HUES6 (cell line): ENCODE data around the gene STRN.
A peak's percentile ranks its signal among the peaks of the same experiment; 100 is the strongest.
"Not testable (repeated sequence)": the region's sequence is repeated elsewhere in the genome, so short reads cannot be mapped to it uniquely, and the experiment has no call there.

ENCODE experiments used
- H3K27ac ChIP-seq: 2 replicates; pipeline ENCODE4 v1.7.0; 2013; ENCODE audit warnings: low read depth, mild to moderate bottlenecking, low read length, inconsistent platforms
- H3K27me3 ChIP-seq: 2 replicates; pipeline ENCODE4 v1.6.1; 2013; ENCODE audit warnings: low read length; ENCODE audit not compliant: control insufficient read depth, insufficient read depth
- H3K36me3 ChIP-seq: 2 replicates; pipeline ENCODE4 v1.6.1; 2013; ENCODE audit warnings: low read length; ENCODE audit not compliant: control insufficient read depth, insufficient read depth
- H3K4me1 ChIP-seq: 2 replicates; pipeline ENCODE4 v1.6.1; 2013; ENCODE audit warnings: low read length; ENCODE audit not compliant: control insufficient read depth, insufficient read depth
- H3K4me3 ChIP-seq: 2 replicates; pipeline ENCODE4 v1.5.1; 2013; ENCODE audit warnings: low read depth, low read length
- H3K9ac ChIP-seq: one replicate; pipeline ENCODE4 v1.6.1; 2013; ENCODE audit warnings: mild to moderate bottlenecking, low read length
- H3K9me3 ChIP-seq: 2 replicates; pipeline ENCODE4 v1.6.1; 2013; ENCODE audit warnings: low read depth, low read length; ENCODE audit not compliant: control insufficient read depth, insufficient read depth

STRN gene

DNA sequence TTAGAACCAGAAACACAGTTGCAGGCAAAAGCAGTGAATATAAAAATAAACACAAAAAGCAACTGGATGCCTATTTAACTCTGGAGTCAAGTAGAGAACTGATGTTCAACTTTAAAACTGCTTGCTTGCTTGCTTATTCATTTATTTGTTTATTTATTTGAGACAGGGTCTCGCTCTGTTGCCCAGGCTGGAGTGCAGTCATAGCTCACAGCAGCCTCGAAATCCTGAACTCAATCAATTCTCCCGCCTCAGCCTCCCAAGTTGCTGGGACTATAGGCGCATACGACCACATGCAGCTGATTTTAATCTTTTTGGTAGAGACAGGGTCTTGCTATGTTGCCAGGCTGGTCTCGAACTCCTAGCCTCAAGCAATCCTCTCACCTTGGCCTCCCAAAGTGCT lies 34.6 kb downstream of the STRN start:
- H3K27ac ChIP-seq, result 0 out of 2 replicates have a peak overlapping the region, but pooled peaks have one; percentile 56
- not testable (repeated sequence) for H3K9ac ChIP-seq, H3K9me3 ChIP-seq, H3K4me1 ChIP-seq, H3K36me3 ChIP-seq, H3K27me3 ChIP-seq, H3K4me3 ChIP-seq

DNA sequence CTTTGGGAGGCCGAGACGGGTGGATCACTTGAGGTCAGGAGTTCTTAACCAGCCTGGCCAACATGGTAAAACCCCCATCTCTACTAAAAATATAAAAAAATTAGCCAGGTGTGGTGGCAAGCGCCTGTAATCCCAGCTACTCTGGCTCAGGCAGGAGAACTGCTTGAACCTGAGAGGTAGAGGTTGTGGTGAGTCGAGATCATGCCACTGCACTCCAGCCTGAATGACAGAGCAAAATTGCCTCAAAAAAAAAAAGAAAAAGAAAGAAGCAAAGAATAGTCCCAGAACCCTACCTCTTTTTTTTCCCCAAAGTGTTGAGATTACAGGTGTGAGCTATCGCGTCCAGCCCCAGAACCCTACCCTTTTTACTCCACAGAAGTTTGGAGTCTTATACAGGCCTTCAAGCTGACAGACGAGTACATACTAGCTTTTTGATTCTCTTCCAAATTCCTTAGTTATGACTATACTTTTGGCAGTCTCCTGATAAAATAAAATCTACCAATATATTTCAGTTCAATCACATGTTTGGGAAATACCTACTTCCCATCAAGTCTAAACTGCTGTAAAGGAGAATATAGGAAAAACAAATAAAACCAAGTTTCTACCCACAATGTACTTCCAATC lies 35.4 kb downstream of the STRN start:
- H3K4me3 ChIP-seq, H3K9me3 ChIP-seq, H3K36me3 ChIP-seq, H3K9ac ChIP-seq, H3K27me3 ChIP-seq: not testable (repeated sequence)
- Histone ChIP-seq H3K27ac (peak overlapping the region; percentile 56; the same call in 1 of the 2 replicates), H3K4me1 (peaks cover 11% of the 10 kb centered on the region; the same call in 1 of the 2 replicates)

DNA sequence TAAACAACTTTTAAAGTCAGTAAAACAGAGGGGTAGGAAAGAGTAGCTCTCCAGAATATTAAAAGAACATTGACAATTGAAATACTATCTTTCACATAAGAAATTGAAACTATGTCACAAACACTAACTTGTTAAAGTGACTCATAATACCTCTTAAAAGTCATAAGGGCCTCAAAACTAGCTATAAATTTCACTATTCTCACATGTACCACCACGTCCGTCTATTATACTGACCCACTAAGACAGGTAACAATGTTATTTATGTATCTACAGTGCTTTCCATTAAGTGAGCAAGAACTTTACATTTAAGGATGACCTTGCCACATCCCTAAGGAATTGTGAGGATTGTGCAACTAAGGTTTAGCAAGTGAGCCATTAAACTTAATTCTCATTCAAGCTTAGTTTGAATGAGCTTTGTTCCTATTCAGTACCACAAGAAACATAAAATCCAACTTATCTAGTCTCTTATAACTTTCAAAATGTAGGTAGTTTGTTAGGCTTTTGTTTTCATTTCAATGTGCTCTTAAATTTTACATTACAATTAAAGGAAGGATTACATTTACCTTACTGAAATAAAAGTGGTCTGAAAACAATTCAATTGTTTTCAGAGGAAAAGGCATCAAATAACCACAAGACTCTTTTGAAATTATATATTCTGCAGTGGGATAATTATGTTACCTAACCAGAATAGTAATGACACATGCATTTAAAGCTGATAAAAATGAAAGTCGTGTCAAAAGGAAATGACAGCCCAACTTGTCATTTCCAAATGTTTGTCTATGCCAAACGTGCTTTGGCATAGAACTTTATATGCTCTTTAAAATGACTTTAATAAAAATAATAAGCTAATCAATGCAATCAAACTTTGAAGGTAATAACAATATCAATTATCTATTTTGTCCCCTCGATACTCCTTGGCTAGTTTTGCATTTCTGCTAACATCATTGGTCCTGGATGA lies 39.9 kb downstream of the STRN start:
- not testable (repeated sequence) for H3K27me3 ChIP-seq, H3K4me3 ChIP-seq, H3K9ac ChIP-seq, H3K9me3 ChIP-seq, H3K27ac ChIP-seq, H3K36me3 ChIP-seq
- H3K4me1 ChIP-seq, result peaks cover 11% of the 10 kb centered on the region; the same call in 1 of the 2 replicates

DNA sequence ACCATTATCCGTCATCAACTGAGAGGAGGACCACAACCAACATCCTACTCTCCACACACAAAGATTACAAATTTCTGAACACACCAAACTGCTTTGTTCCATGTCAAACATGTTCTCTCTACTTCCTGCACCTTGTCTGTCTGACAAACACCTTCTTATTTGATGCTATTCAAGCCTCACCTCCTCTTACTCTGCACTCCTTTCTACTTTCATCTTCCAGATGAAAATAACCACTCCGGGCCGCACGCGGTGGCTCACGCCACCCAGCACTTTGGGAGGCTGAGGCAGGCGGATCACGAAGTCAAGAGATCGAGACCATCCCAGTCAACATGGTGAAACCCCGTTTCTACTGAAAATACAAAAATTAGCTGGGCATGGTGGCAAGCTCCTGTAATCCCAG lies 43.7 kb downstream of the STRN start:
- not testable (repeated sequence) for H3K27me3 ChIP-seq, H3K9me3 ChIP-seq, H3K4me3 ChIP-seq, H3K36me3 ChIP-seq, H3K9ac ChIP-seq, H3K27ac ChIP-seq
- peaks cover 17% of the 10 kb centered on the region for H3K4me1 ChIP-seq

DNA sequence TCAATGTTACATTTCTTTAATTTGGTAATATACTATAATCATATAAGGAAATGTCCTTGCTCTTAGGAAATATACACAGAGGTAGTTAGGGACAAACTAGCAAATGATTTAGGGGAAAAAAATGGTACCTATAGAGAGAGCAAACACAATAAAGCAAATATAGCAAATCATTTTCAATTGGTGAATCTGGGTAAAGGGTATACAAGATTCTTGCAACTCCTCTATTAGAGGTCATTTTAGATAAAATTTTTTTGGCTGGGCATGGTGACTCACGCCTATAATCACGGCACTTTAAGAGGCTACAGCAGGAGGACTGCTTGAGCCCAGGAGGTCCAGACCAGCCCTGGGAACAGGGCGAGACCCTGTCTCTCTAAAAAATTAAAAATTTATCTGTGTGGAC lies 44.4 kb downstream of the STRN start:
- H3K9me3 ChIP-seq, result no peaks in the 10 kb centered on the region
- no peaks in the 10 kb centered on the region for H3K27me3 ChIP-seq
- H3K4me3 ChIP-seq, result no peak overlapping the region
- H3K27ac ChIP-seq, result no peak overlapping the region
- no peak overlapping the region for H3K9ac ChIP-seq
- H3K4me1 ChIP-seq, result peaks cover 17% of the 10 kb centered on the region
- H3K36me3 ChIP-seq, result no peaks in the 10 kb centered on the region

DNA sequence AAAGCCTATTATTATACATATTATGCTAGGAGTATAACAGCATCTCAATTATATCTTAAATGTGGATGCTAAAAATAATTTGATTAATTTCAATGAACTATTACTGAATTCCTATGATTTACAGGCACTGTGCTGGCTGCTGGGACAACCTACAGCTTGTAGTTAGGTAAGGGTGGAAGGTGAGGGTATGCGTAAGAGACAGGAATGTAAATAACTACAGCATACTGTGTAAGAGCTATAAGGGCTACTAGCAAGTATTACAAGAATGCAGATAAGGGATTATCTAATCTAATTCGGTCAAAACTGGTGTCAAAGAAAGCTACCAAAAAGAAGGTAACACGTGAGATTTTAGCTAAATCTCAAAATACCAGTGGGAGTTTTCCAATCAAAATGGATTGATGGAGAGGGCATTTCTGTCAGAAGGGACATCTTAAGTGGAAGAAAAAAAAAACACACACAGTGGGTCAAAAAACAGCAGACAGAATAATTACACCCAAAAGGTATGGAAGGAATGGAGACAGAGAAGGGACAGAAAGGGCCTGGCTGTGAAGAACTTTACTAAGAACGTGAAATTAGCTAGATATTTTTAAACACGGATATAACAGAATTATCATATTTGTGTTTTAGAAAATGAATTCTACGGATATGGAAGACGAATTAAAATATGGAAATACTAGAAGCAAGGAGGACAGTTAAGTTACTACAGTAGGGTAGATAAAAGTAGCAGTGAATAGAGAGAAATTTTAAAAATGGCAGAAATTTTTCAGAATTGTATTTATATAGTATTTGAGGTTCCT lies 47.1 kb downstream of the STRN start:
- Histone ChIP-seq H3K27me3 (no peaks in the 10 kb centered on the region), H3K9ac (no peak overlapping the region), H3K4me1 (peaks cover 11% of the 10 kb centered on the region), H3K9me3 (no peaks in the 10 kb centered on the region), H3K36me3 (peaks cover 8% of the 10 kb centered on the region), H3K4me3 (no peak overlapping the region), H3K27ac (peak overlapping the region; percentile 7; the same call in 1 of the 2 replicates)

DNA sequence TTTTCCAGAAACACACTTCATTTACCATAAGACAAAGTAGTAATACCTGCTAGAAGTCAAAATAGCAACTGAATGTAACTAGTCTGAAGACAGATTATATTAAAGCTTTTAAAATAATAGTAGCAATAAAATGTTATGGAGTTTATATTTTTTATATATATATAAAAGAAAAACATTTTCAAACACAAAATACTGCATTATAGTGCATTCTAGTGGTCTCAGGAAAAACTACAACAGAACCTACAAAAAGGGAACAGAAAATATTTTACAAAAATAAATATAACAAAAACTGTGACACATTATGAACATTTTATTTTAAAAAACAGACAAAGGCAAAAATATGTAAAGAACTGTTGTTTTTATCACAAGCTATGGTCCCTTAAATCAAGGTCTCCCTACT lies 48.0 kb downstream of the STRN start:
- H3K9ac ChIP-seq, result no peak overlapping the region

DNA sequence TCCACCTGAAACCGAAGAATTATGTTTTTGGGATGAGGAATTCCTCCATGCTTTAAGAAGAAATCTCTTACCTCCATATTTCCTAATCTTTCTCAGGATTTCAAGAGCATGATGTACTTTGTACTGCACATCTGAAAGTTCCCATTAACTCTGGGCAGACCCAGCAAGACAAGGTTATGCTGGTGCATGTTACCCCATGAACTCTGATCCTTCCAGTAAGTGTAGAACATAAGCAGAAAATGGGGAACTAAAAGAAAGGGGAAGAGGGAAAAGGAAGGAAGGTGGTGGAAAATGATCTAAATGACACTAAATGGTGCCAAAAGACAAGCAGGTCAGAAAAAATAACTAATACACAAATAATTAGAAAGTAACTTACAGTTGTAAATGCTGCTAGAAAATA lies 50.7 kb downstream of the STRN start:
- no peak overlapping the region for H3K4me3 ChIP-seq
- H3K36me3 ChIP-seq, result peaks cover 8% of the 10 kb centered on the region
- no peaks in the 10 kb centered on the region for H3K27me3 ChIP-seq
- no peak overlapping the region for H3K9ac ChIP-seq
- H3K4me1 ChIP-seq, result peaks cover 11% of the 10 kb centered on the region
- H3K9me3 ChIP-seq, result no peaks in the 10 kb centered on the region
- H3K27ac ChIP-seq, result 0 out of 2 replicates have a peak overlapping the region, but pooled peaks have one; percentile 26

More for the DNA sequence above, 48.0 kb downstream of the STRN start:
- H3K9me3 ChIP-seq, result no peaks in the 10 kb centered on the region
- H3K27ac ChIP-seq, result 0 out of 2 replicates have a peak overlapping the region, but pooled peaks have one; percentile 7
- no peak overlapping the region for H3K4me3 ChIP-seq
- peaks cover 8% of the 10 kb centered on the region for H3K36me3 ChIP-seq
- no peaks in the 10 kb centered on the region for H3K27me3 ChIP-seq
- H3K4me1 ChIP-seq, result peaks cover 11% of the 10 kb centered on the region

DNA sequence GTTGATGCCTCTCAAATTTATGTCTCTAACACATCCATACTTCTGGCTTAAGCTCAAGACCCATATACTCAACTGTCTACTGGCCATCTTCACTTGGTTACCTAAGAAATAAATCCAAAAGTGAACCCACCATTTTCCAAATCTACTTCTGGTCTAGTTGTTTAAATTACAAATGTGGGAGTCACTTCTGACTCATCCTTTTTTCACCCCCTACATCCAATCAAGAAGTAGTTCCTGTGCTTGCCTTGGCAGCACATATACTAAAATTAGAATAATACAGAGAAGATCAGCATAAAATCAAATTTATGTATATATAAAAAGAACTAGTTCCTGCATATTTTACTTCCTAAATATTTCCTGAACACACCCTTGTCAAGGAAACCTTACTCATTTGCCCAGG lies 53.6 kb downstream of the STRN start:
- Histone ChIP-seq H3K36me3 (peaks cover 8% of the 10 kb centered on the region), H3K4me1 (no peaks in the 10 kb centered on the region), H3K9ac (no peak overlapping the region), H3K27me3 (no peaks in the 10 kb centered on the region), H3K9me3 (no peaks in the 10 kb centered on the region), H3K27ac (no peak overlapping the region), H3K4me3 (no peak overlapping the region)

DNA sequence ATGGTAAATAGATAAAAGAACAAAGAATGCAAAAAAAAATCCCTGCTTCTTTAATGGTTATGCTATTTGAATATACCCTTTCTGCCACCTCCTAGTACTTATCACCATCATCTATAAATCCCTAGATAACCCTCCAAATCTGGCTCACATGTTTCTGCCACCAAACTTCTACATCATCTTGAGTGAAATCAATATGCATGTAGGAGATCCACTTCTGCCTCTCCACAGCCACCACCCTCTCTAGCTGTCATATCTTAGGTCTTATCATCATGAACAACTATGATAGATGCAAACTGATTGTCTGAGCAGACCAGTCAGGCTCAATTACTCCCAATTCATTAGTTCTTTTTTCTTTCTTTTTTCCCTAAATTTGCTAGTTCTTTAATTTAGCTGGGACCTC lies 55.3 kb downstream of the STRN start:
- H3K9ac ChIP-seq, result no peak overlapping the region
- H3K27me3 ChIP-seq, result no peaks in the 10 kb centered on the region
- peaks cover 8% of the 10 kb centered on the region for H3K36me3 ChIP-seq
- no peaks in the 10 kb centered on the region for H3K9me3 ChIP-seq
- H3K27ac ChIP-seq, result no peak overlapping the region
- no peaks in the 10 kb centered on the region for H3K4me1 ChIP-seq
- H3K4me3 ChIP-seq, result no peak overlapping the region
